Measurements from ENCODE around the gene WASHC2C.
"Not testable (repeated sequence)": the region's sequence is repeated elsewhere in the genome, so short reads cannot be mapped to it uniquely, and the experiment has no call there.

DNA sequence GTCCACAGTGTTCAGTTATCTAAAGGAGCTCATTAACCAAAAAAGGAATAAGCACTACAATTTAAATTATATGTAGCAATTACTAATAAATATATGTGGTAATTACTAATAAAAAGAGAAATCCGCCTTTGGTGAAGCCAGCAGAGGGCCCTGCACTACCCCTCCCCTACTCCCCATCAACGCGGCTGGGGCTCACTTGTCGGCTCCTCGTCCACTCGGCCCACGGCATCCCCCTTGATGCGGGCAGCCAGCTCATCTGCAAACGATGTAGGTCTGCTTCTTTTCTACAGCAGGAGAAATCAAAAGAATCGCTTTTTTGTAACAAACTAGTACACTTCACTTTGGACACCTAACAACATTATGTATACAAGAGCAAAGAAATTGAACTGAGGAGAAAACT lies 5.6 kb upstream of the WASHC2C start:
- not testable (repeated sequence) for TF ChIP-seq POLR2A, CTCF (IDR thresholded peaks at IDR 0.05)
